Kidney (tissue), 14 donors: ENCODE data around the gene USH1C. TPM values are rescaled to one million over a fixed set of nuclear protein-coding genes. Genes with fewer than 3 reads are reported as not detected.

Source experiments
- DNase-seq, 5 donors: peaks; one replicate each; pipeline ENCODE4 v3.0.0-alpha.2; 2013 to 2020
- FAIRE-seq: peaks from 2 replicates; lab custom pipeline; 2012; peaks lifted over from hg19 to GRCh38; lab: Jason Lieb, UNC
- H3K27ac ChIP-seq, 2 donors: one replicate each; pipeline ENCODE4 v1.7.0; 2013; ENCODE audit warnings: low read depth in 2 of 2, low read length in 2 of 2, inconsistent platforms in 1 of 2
- H3K27me3 ChIP-seq: one replicate; pipeline ENCODE4 v1.7.1; 2013; ENCODE audit warnings: low read length, inconsistent platforms; ENCODE audit not compliant: control insufficient read depth, insufficient read depth
- H3K36me3 ChIP-seq, 3 donors: one replicate each; pipeline versions ENCODE4 v1.7.0 to v1.7.1; 2013; ENCODE audit warnings: low read length in 3 of 3, control low read depth in 1 of 3, inconsistent platforms in 1 of 3; ENCODE audit not compliant: insufficient read depth in 3 of 3, control insufficient read depth in 2 of 3
- H3K4me1 ChIP-seq, 3 donors: one replicate each; pipeline versions ENCODE4 v1.7.0 to v1.7.1; 2013; ENCODE audit warnings: low read length in 3 of 3, inconsistent platforms in 1 of 3, low read depth in 1 of 3; ENCODE audit not compliant: control insufficient read depth in 2 of 3, insufficient read depth in 2 of 3
- H3K4me3 ChIP-seq, 3 donors: one replicate each; pipeline versions ENCODE4 v1.7.0 to v1.8.1; 2013; ENCODE audit warnings: low read length in 3 of 3, control low read depth in 1 of 3, inconsistent platforms in 1 of 3
- H3K9ac ChIP-seq, 3 donors: one replicate each; pipeline versions ENCODE4 v1.7.0 to v1.7.1; 2013; ENCODE audit warnings: low read length in 3 of 3, control low read depth in 1 of 3, inconsistent platforms in 1 of 3
- H3K9me3 ChIP-seq, 3 donors: one replicate each; pipeline versions ENCODE4 v1.7.0 to v1.7.1; 2013; ENCODE audit warnings: low read length in 3 of 3, control low read depth in 1 of 3, inconsistent platforms in 1 of 3; ENCODE audit not compliant: control insufficient read depth in 2 of 3, insufficient read depth in 1 of 3
- CTCF ChIP-seq: IDR thresholded peaks from 3 replicates; pipeline ENCODE4 v1.5.1; 2012; ENCODE audit warnings: mild to moderate bottlenecking, moderate library complexity, borderline replicate concordance; ENCODE audit not compliant: insufficient read depth; ENCODE audit errors: extremely low read depth
- intact Hi-C: fragments of 100-400 bp; cut with DNase I; formaldehyde crosslinking; loops from one replicate; pipeline ENCODE4 v1.11.1; 2022
- polyA plus RNA-seq: library from polyadenylated mRNA; stranded (reverse); fragments of 350-450 nt; fragmentation: Illumina TruSeq; extraction: RNeasy Lipid Tissue Mini Kit (QIAGEN cat#74804); gene quantifications from one replicate; pipeline ENCODE4 v1.2.3, GENCODE V29; 2014; ENCODE audit warnings: low read depth, low replicate concordance; ENCODE audit not compliant: insufficient read depth
- total RNA-seq: library from RNA; stranded (reverse); fragmentation: NEBNext Ultra II Directional; extraction: Animal tissue kit (Norgen Biotek cat#: 25700); gene quantifications from one replicate; pipeline ENCODE4 v1.2.1, GENCODE V29; 2021
- donor health status: control.
- donor health status: control.
- donor health status: control.
- donor health status: control.
- donor health status: control.
- donor health status: DM: yes; HTN: yes; CAD: no.
- donor health status: Normal renal cell carcinoma (clear cell type).

The USH1C gene
- total and polyA plus RNA-seq, 2 donors from 2014 or later: 38.6 to 107 TPM

DNA sequence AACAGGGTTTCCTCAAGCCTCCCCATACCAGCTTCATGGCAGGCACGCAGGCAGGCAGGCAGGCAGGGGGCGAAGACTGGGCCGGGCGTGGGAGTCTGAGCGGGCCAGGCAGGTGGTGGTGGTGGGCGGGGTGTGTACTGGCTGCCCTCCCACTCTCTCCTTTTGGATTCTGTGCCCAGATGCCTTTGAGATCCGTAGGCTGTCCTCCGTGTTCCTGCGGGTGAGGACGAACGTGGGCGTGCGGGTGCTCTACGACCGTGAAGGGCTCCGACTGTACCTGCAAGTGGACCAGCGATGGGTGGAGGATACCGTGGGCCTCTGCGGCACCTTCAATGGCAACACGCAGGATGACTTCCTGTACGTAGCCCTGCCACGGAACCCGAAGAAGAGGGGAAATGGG is 25.8 kb upstream of the USH1C start:
- Histone ChIP-seq H3K9ac (no peak overlapping the region), H3K4me1 (no peaks in the 10 kb centered on the region), H3K27me3 (no peaks in the 10 kb centered on the region), H3K27ac (no peak overlapping the region), H3K9me3 (no peaks in the 10 kb centered on the region), H3K36me3 (no peaks in the 10 kb centered on the region), H3K4me3 (no peak overlapping the region)
- TF ChIP-seq CTCF: no peak
- FAIRE-seq (no peak), DNase-seq (peak in 1 of 5 donors; percentile 51)
- intact Hi-C loops: no loop called here

- no peaks in the 10 kb centered on the region for H3K36me3 ChIP-seq
- H3K4me3 ChIP-seq: no peak overlapping the region
- no peak for TF ChIP-seq CTCF
- no peaks in the 10 kb centered on the region for H3K27me3 ChIP-seq
- no peaks in the 10 kb centered on the region for H3K4me1 ChIP-seq
- no peak overlapping the region for H3K27ac ChIP-seq
- no peak overlapping the region for H3K9ac ChIP-seq
- no peaks in the 10 kb centered on the region for H3K9me3 ChIP-seq
- intact Hi-C loops: no loop called here
- FAIRE-seq: no peak
- DNase-seq: peak in 1 of 5 donors; percentile 35
These were observed 24.7 kb upstream of the USH1C start for GRCh38 chr11:17568944-17569343.

DNA sequence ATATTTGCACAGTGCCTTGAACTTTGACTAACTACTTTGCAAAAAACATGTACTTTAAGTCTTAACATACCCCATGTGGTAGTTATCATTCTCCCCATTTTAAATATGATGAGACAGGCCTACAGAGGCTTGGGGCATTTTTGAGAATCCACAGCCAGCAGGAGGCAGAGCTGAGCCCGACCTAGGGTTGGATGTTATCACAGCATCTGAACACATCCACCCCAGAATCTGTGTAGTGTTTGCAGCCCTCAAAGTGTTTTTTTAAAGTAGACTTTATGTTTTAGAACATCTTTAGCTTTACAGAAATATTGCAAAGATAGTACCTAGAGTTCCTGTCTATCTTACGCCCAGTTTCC is 20.4 kb upstream of the USH1C start:
- Histone ChIP-seq H3K9me3 (no peaks in the 10 kb centered on the region), H3K36me3 (no peaks in the 10 kb centered on the region), H3K27me3 (no peaks in the 10 kb centered on the region), H3K27ac (no peak overlapping the region), H3K4me3 (no peak overlapping the region), H3K4me1 (no peaks in the 10 kb centered on the region), H3K9ac (no peak overlapping the region)
- no peak for FAIRE-seq
- TF ChIP-seq CTCF: no peak
- intact Hi-C loops: no loop called here
- DNase-seq: no peak
